Stimulated activated naive CD8-positive, alpha-beta T cell treated with anti-CD3 and anti-CD28 coated beads, Interleukin-15, Interleukin-2, amounts not matched to agents 100 U/mL and 50 U/mL, for 24 hours (primary cell): ENCODE measurements around the gene INCA1.

Source experiments
- ATAC-seq: fragments of 150-1000 bp; cut with Tn5 transposase; one replicate; pipeline ENCODE4 v1.10.0; 2021
- DNase-seq: peaks from one replicate; pipeline ENCODE4 v3.0.0; 2021

The INCA1 gene

DNA sequence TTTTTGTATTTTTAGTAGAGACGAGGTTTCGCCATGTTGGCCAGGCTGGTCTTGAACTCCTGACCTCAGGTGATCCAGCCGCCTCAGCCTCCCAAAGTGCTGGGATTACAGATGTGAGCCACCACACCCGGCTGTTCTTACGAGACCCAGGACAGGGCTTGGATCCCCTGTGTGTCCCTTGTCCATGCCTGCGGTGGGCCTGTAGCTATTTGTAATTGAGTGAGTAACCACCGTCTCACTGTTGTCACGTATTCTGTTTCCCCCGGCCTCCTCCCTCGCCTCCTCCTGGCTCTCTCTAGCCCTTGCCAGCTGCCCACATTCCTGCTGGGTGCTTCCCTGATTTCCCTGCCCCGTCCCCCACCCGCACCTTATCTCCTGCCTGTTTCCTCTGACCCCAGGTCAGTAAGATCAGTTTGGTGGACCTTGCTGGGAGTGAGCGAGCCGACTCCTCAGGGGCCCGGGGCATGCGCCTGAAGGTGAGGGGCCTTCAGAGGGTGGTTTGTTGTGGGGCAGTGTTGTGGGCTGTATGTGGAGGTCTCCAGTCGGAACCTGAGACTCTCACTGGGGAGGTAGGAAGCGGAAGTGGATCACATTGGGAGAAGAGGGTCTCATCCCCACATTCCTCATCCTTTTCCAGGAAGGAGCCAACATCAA, 6.0 kb upstream of the INCA1 start:
- DNase-seq = no peak

GRCh38 chr17:5002121-5002788, 4.9 kb upstream of the INCA1 start:
- ATAC-seq (no peak), DNase-seq (no peak)

More for the DNA sequence above, 6.0 kb upstream of the INCA1 start:
- ATAC-seq = no peak

- DNase-seq (no peak), ATAC-seq (no peak)
Observed at GRCh38 chr17:5000237-5000639, 2.9 kb upstream of the INCA1 start.

DNA sequence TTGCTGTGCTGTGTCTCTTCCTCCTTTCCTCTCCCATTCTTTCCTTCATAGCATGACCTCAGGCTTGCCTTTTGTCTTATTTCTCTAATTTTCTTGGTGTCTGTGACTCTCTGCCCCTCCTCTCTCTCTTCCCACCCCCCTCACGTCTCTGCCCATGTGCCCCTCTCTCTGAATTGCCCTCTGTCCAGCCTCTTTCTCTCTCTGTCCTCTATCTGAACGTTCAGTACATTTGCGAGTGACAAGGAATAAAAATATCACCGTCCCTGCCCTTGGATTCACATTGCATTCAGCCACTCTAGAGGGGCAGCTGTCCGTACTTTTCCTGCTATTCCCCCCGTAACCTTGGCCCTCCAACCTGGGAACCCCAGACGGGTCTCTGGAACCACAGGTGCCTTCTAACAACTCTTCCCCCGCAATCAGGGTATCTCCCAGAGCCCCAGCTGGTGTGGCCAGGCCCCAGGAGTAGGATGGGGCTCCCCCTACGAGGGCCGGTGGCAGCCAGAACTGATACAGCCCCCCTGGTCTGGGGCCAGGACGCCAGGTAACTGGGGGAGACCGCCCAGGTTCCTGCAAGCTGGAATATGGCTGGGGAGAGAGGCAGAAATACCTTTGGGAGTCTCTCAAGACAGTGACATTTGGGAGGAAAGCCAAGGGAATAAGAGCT, 2.2 kb upstream of the INCA1 start:
- DNase-seq (no peak), ATAC-seq (no peak)

- ATAC-seq = no peak
- DNase-seq = peak; percentile 20
Observed at GRCh38 chr17:4998732-4999429, 1.6 kb upstream of the INCA1 start.

DNA sequence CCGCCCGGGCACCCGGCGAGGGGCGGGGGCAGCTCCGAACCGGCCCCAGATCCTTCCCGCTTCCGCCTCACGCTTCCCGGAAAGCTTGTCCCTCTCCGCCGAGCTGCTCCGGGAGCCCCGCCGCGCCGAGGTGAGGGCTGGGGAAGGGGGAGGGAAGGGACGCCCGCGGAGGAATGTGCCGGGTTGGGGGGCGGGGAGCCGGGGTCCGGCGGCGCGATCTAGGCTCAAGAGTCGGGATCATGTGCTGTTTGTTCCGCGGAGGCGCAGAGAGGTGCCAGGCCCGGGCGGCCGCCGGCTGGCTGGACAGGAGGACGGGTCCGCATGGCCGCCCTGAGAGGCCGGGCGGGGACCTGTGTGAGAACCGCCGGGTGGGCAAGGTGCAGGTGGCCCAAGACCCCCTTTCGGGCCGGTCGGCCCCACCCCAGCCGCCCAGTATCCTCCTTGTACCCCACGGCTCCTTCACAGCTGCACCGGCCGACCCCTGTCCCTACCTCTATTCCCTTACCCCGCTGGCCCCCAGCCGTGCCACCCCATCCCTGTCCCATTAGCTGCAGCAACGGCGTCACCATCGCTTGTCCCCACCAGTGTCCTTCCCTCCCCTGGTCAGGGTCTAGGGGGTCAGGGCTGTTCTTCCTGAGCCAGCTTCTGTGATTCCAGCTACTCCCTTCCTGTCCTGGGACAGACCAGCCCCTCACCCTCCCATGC, 857 bp upstream of the INCA1 start:
- peak; percentile 19 for ATAC-seq

DNA sequence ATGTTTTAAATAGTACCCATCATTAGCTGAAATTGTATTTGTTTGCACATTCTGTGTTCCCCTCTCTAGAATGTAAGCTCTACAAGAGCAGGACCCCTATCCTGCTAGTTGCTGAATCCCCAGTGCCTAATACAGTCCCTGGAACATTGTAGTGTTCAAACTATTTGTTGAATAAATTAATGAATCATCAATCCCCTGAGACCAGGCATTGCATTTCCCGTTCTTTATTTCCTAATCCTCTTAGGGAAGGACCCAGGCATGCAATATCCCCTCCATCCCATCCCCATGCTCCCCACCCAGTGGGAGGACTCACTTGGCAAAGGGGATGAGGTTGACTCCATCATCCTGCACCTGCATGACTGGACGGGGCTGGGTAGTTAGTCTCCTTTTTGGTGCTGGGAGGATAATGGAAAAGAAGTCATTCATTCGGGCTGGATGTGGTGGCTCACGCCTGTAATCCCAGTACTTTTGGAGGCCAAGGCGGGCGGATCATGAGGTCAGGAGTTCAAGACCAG, 3.2 kb downstream of the INCA1 start:
- no peak for DNase-seq
- no peak for ATAC-seq

More for the DNA sequence above, 857 bp upstream of the INCA1 start:
- peak; percentile 45 for DNase-seq

- DNase-seq (peak; percentile 27), ATAC-seq (no peak)
Observed at GRCh38 chr17:4987767-4988567, 9.4 kb downstream of the INCA1 start.

DNA sequence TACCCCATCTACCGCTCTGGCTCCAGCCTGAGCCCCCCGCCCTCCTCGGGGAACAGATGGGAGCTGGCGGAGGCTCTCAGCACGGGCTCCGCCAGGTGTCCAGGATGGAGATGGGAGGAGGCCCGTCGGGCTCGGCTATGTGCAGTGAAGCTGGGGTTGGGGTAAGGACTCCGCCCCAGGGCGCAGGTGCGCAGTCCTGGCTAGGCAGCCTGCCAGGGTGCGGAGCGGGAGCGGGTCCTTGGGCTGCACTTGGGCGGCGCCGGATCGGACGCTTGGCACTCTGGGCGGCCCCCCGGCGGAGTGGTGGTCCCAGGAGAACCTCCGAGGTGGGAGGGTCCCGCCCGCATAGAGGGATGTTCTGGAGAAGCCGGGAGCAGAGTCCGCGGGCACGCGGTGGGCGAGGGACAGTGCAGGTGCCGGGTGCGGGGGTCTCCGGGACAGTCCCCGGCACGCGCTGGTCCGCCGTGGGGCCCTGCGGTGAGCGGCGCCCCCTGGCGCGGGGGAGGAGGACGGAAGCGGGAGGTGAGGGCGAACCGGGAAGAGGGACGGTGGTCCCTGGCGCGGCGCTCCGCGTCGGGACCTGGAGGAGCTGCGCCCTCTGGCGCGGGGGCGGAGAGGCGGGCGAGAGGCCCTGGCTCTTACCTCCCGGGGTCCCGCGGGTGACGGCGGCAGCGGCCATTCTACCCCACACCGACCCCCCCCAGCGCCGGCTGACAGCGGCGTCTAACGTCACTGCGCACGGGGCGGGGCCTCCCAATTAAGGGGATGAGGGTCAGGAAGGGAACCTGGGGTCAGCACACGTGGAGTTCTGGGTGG, 10.2 kb downstream of the INCA1 start, which contains the start of gene CAMTA2:
TSS of gene CAMTA2 (minus strand) at position 725 of the 816 bp plus-strand sequence. CDS start 1,453 bp downstream, outside the sequence.
- ATAC-seq (peak; percentile 93), DNase-seq (peak; percentile 96)

- ATAC-seq (no peak), DNase-seq (no peak)
Observed at GRCh38 chr17:4986403-4986802, 10.9 kb downstream of the INCA1 start.

DNA sequence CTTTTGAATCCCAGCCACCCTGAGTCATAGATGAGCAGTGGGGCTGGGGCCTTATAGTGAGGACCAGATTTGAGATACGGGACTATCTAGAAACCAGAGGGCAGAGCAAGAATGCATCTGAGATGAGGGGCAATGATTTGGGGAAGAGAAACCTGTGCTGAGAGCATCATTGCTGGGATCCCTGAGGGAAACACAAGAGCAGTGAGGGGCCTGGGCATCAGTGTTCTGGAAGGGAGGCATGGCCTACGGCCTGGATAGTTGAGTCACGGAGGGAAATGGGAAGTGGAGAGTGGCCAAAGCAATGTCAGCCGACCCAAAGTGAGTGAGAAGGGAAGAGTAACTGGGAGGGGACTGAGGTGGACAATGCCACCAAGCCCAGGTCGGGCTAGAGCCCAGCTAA, 15.0 kb downstream of the INCA1 start:
- ATAC-seq (no peak), DNase-seq (no peak)

DNA sequence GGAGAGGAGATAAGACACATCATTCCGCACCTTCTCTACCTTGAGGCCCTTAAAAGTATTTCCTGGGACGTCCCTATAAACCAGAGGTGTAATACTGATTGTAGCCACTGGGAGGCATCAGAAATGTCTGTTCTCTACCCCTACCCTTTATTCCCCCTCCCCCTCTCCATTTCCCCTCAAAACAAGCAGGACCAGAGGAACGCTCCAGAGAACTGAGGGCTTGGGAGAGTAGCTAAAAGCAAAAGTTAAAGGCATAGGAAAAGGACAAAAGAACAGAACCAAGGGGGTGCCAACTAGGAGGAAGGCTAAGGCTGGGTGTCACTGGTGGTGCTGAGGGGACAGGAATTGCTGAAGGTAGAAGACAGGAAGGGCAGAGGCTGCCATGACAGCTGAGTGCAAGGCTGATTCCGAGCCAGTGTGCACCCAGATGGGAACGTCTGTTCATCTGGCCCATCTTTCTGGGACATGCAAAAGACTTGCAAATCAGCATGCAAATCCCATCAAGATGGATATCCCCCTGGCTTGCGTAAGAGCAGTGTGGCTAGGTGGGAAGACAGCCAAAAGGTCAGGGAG, 16.6 kb downstream of the INCA1 start:
- peak; percentile 57 for ATAC-seq
- DNase-seq = peak; percentile 45

DNA sequence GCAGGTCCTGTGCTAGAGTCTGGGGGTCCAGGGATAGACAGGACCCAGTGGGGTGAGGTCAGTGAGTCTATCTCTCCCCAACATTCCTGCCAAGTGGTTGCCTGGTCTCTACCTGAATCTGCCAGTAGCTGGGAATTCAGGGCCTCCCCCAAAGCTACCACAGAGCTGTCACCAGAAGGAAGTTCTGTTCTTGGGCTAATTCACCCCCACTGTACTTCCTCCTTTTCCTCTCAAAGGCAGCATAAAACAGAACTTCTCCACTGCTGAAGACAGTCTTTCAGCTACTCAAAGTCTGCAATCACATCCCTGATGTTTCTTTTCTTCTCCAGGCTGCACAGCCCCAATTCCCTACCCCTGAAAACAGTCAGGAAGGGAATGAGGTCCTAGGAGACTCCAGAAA, 18.6 kb downstream of the INCA1 start:
- no peak for DNase-seq

DNA sequence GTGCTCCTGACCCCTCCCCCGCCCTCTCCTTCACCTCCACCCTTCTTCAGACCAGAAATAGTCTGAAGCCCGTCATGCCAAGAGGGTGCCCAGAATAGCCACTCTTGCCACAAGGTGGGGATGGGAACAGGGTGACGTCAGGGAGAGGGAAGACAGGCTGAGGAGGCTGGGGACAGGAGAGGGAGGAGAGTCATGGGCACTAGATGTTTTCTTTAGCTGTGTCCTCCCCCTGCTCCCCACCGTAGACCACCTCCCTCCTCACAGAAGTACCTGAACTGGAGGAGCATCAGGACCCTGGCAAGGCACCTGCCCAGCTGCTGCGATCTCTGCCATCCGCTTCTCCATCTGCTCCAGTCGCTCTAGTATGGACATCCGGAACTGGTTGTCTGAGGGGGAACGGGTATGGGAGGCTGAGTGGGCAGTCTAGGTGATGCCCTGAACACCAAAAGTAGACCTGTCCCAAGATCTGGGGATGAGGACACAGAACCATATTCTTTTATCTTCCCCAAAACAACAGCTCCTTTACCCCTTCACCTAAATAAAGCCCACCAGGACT, 23.1 kb downstream of the INCA1 start:
- DNase-seq (no peak), ATAC-seq (no peak)

More for the DNA sequence above, 18.6 kb downstream of the INCA1 start:
- ATAC-seq = no peak

- no peak for ATAC-seq
- DNase-seq = no peak
Observed at GRCh38 chr17:4973256-4974114, 23.8 kb downstream of the INCA1 start.

- DNase-seq = no peak
- ATAC-seq = no peak
Observed at GRCh38 chr17:4972752-4973151, 24.6 kb downstream of the INCA1 start.

DNA sequence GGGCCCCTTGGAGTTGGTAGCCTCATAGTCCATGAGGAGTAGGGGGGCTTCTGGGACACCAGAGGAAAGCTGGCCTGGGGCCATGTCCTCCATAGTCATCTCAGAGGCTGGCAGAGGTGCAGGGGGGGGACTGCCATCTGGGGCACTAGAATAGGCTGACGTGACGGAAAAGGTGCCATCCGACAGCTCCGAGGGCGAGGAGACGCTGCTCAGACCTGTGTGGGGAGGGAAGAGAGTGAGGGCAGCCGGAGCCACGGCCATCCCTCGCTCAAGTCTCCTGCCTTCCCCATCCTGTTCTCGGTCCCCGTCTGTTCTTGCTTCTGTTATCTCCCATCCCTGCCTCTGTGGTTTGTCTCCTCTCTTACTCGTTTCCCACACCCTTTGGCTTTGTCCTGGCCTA, 25.0 kb downstream of the INCA1 start:
- ATAC-seq (no peak), DNase-seq (no peak)

DNA sequence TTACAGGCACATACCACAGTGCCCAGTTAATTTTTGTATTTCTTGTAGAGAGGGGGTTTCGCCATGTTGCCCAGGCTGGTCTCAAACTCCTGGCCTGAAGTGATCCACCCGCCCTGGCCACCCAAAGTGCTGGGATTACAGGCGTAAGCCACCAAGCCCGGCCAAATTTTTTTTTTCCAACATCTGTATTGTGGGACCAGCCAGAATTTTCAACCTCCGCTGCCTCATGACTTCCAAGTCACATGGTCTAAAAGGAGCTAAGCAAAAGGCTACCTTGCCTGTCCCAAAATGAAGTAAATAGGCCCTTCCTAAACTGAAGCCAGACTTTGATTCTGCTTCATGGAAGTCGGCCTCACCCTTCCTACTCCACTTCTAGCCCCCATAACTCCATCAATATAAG, 25.5 kb downstream of the INCA1 start:
- ATAC-seq = no peak
- DNase-seq = no peak
